Loucy (cell line): ENCODE measurements around the gene DCST1.
A peak's percentile ranks its signal among the peaks of the same experiment; 100 is the strongest.

ENCODE experiments used
- H2AFZ ChIP-seq: fragments of 200-600 bp; sonication (generic); 2 replicates; pipeline ENCODE4 v1.6.0; 2016; ENCODE audit warnings: antibody characterized with exemption, mild to moderate bottlenecking, low read length, moderate library complexity
- H3F3A ChIP-seq: fragments of 200-600 bp; 2 replicates; pipeline ENCODE4 v1.6.0; 2016; ENCODE audit warnings: antibody characterized with exemption, low read depth, mild to moderate bottlenecking
- H3K27me3 ChIP-seq: fragments of 200-600 bp; sonication (generic); 2 replicates; pipeline ENCODE4 v1.6.1; 2014; ENCODE audit warnings: low read length, mild to moderate bottlenecking; ENCODE audit not compliant: insufficient read depth, poor library complexity, severe bottlenecking
- H3K36me3 ChIP-seq: fragments of 200-600 bp; sonication (generic); 2 replicates; pipeline ENCODE4 v1.6.1; 2016; ENCODE audit warnings: low read length; ENCODE audit not compliant: insufficient read depth
- H3K4me1 ChIP-seq: fragments of 200-600 bp; sonication (generic); 2 replicates; pipeline ENCODE4 v1.5.1; 2014; ENCODE audit warnings: low read length, mild to moderate bottlenecking; ENCODE audit not compliant: insufficient read depth, poor library complexity, severe bottlenecking
- H3K4me2 ChIP-seq: fragments of 200-600 bp; sonication (generic); 2 replicates; pipeline ENCODE4 v1.6.0; 2014; ENCODE audit warnings: antibody characterized with exemption, low read length, low read depth, mild to moderate bottlenecking; ENCODE audit not compliant: poor library complexity, severe bottlenecking
- H3K4me3 ChIP-seq: fragments of 200-600 bp; sonication (generic); 2 replicates; pipeline ENCODE4 v1.5.1; 2014; ENCODE audit warnings: low read length, mild to moderate bottlenecking, mixed read lengths; ENCODE audit not compliant: poor library complexity, severe bottlenecking
- H3K79me2 ChIP-seq: fragments of 200-600 bp; sonication (generic); 2 replicates; pipeline ENCODE4 v1.6.1; 2014; ENCODE audit warnings: low read length; ENCODE audit not compliant: insufficient read depth
- H3K9ac ChIP-seq: fragments of 200-600 bp; sonication (generic); 2 replicates; pipeline ENCODE4 v1.6.0; 2014; ENCODE audit warnings: mild to moderate bottlenecking, low read depth, low read length, moderate library complexity; ENCODE audit not compliant: poor library complexity, severe bottlenecking
- H3K9me2 ChIP-seq: fragments of 200-600 bp; sonication (generic); replicated peaks from 2 replicates; pipeline ENCODE4 v1.6.1; 2016; ENCODE audit warnings: low read depth, low read length, mixed read lengths
- H3K9me3 ChIP-seq: fragments of 200-600 bp; sonication (generic); 2 replicates; pipeline ENCODE4 v1.6.1; 2014; ENCODE audit warnings: mild to moderate bottlenecking, antibody characterized with exemption, low read length, low read depth; ENCODE audit not compliant: insufficient read depth
- H4K20me1 ChIP-seq: fragments of 200-600 bp; sonication (generic); 2 replicates; pipeline ENCODE4 v1.6.0; 2014; ENCODE audit warnings: antibody characterized with exemption, low read length, mild to moderate bottlenecking; ENCODE audit not compliant: insufficient read depth, poor library complexity, severe bottlenecking
- CTCF ChIP-seq: fragments of 200-600 bp; sonication (generic); conservative IDR thresholded peaks from 2 replicates; pipeline ENCODE4 v1.5.1; 2014; ENCODE audit warnings: mild to moderate bottlenecking, antibody characterized with exemption, low read length
- EZH2phosphoT487 ChIP-seq: fragments of 200-600 bp; IDR thresholded peaks from 2 replicates; pipeline ENCODE4 v1.6.1; 2018; ENCODE audit warnings: antibody characterized with exemption, mild to moderate bottlenecking, moderate library complexity, borderline replicate concordance

The DCST1 gene

GRCh38 chr1:155037043-155037442 is 3.4 kb downstream of the DCST1 start:
- Histone ChIP-seq H3K9me3 (no peaks in the 10 kb centered on the region), H3K4me3 (no peak overlapping the region), H3K4me2 (no peak overlapping the region), H3K9ac (no peak overlapping the region), H3K9me2 (no peaks in the 10 kb centered on the region), H3K4me1 (peaks cover 7% of the 10 kb centered on the region), H4K20me1 (no peaks in the 10 kb centered on the region), H3F3A (no peaks in the 10 kb centered on the region), H3K79me2 (no peaks in the 10 kb centered on the region), H3K27me3 (no peaks in the 10 kb centered on the region), H3K36me3 (no peaks in the 10 kb centered on the region), H2AFZ (no peak overlapping the region)
- TF ChIP-seq CTCF: no peak
- no peak for TF ChIP-seq EZH2phosphoT487

GRCh38 chr1:155037851-155038441 is 4.3 kb downstream of the DCST1 start:
- H3K27me3 ChIP-seq: no peaks in the 10 kb centered on the region
- H3K4me3 ChIP-seq: no peak overlapping the region
- no peaks in the 10 kb centered on the region for H3K79me2 ChIP-seq
- no peak overlapping the region for H3K9ac ChIP-seq
- H3F3A ChIP-seq: no peaks in the 10 kb centered on the region
- H2AFZ ChIP-seq: no peak overlapping the region
- H3K9me3 ChIP-seq: no peaks in the 10 kb centered on the region
- TF ChIP-seq CTCF (no peak), EZH2phosphoT487 (no peak)
- peaks cover 7% of the 10 kb centered on the region for H3K4me1 ChIP-seq
- no peak overlapping the region for H3K4me2 ChIP-seq
- no peaks in the 10 kb centered on the region for H3K36me3 ChIP-seq
- H3K9me2 ChIP-seq: no peaks in the 10 kb centered on the region
- no peaks in the 10 kb centered on the region for H4K20me1 ChIP-seq

- Histone ChIP-seq H3K4me2 (no peak overlapping the region), H3K9me2 (no peaks in the 10 kb centered on the region), H3K9me3 (no peaks in the 10 kb centered on the region), H3F3A (no peaks in the 10 kb centered on the region), H3K9ac (no peak overlapping the region), H3K79me2 (no peaks in the 10 kb centered on the region), H4K20me1 (no peaks in the 10 kb centered on the region), H3K27me3 (no peaks in the 10 kb centered on the region), H3K4me1 (peaks cover 7% of the 10 kb centered on the region), H2AFZ (0 out of 2 replicates have a peak overlapping the region, but pooled peaks have one; percentile 11), H3K4me3 (no peak overlapping the region), H3K36me3 (no peaks in the 10 kb centered on the region)
- no peak for TF ChIP-seq EZH2phosphoT487
- no peak for TF ChIP-seq CTCF
Observed at GRCh38 chr1:155038602-155039307, 5.1 kb downstream of the DCST1 start.
